HepG2 (cell line): ENCODE results near the gene UBL7. TPM values are rescaled to one million over a fixed set of nuclear protein-coding genes. Genes with fewer than 3 reads are reported as not detected.
A peak's percentile ranks its signal among the peaks of the same experiment; 100 is the strongest.

ENCODE experiments used
- AGO2 ChIP-seq: fragments of 200-400 bp; formaldehyde crosslinking; optimal IDR thresholded peaks from 2 replicates; pipeline ENCODE3; 2017; ENCODE audit warnings: mild to moderate bottlenecking, low read depth, low read length, moderate library complexity
- EED ChIP-seq: sonication (generic); formaldehyde crosslinking; IDR thresholded peaks from 2 replicates; pipeline ENCODE4 v1.5.0; 2020; ENCODE audit warnings: mild to moderate bottlenecking, missing genetic modification reagents
- IRX3 ChIP-seq: sonication (generic); formaldehyde crosslinking; IDR thresholded peaks from 2 replicates; pipeline ENCODE4 v1.8.1; 2023; ENCODE audit warnings: mild to moderate bottlenecking, low read depth, missing genetic modification reagents, borderline replicate concordance
- MTA1 ChIP-seq: sonication (generic); formaldehyde crosslinking; IDR thresholded peaks from 2 replicates; pipeline ENCODE4 v1.4.0; 2020; ENCODE audit warnings: missing genetic modification reagents, mild to moderate bottlenecking, borderline replicate concordance
- RBFOX2 ChIP-seq: fragments of 200-400 bp; formaldehyde crosslinking; IDR thresholded peaks from 2 replicates; pipeline ENCODE4 v1.6.1; 2017; ENCODE audit warnings: low read depth, mild to moderate bottlenecking, low read length
- SP140L ChIP-seq: sonication (generic); formaldehyde crosslinking; IDR thresholded peaks from 2 replicates; pipeline ENCODE4 v1.4.0; 2020; ENCODE audit warnings: missing genetic modification reagents, borderline replicate concordance
- TBX2 ChIP-seq: sonication (generic); formaldehyde crosslinking; IDR thresholded peaks from 2 replicates; pipeline ENCODE4 v1.5.0; 2020; ENCODE audit warnings: missing genetic modification reagents, mild to moderate bottlenecking, borderline replicate concordance
- TEAD3 ChIP-seq: optimal IDR thresholded peaks from 2 replicates; pipeline ENCODE3; 2016; ENCODE audit warnings: borderline replicate concordance
- TERF1 ChIP-seq: sonication (generic); formaldehyde crosslinking; IDR thresholded peaks from 2 replicates; pipeline ENCODE4 v1.8.0; 2022; ENCODE audit warnings: mild to moderate bottlenecking, missing genetic modification reagents, moderate library complexity
- TGIF2 ChIP-seq: IDR thresholded peaks from 2 replicates; pipeline ENCODE4 v1.6.1; 2016; ENCODE audit warnings: control low read depth, missing compliant biosample characterization
- ZBTB40 ChIP-seq, 2 experiments: fragments of 450-650 bp in 1 of 2; sonication (generic) in 1 of 2; formaldehyde crosslinking in 1 of 2; IDR thresholded peaks; 2 replicates each; pipeline versions ENCODE4 v1.6.1 to v1.8.0; 2016 to 2022; ENCODE audit warnings: antibody characterized with exemption in 1 of 2, mild to moderate bottlenecking in 1 of 2, missing genetic modification reagents in 1 of 2
- ZBTB44 ChIP-seq: sonication (generic); formaldehyde crosslinking; IDR thresholded peaks from 2 replicates; pipeline ENCODE4 v1.4.0; 2020; ENCODE audit warnings: missing genetic modification reagents
- ZNF782 ChIP-seq: sonication (generic); formaldehyde crosslinking; IDR thresholded peaks from 2 replicates; pipeline ENCODE4 v1.4.0; 2020; ENCODE audit warnings: missing genetic modification reagents, mild to moderate bottlenecking, borderline replicate concordance
- ZNF850 ChIP-seq: sonication (generic); formaldehyde crosslinking; conservative IDR thresholded peaks from 2 replicates; pipeline ENCODE4 v1.9.0; 2021; ENCODE audit warnings: mild to moderate bottlenecking, missing genetic modification reagents
- ZSCAN30 ChIP-seq: sonication (generic); formaldehyde crosslinking; IDR thresholded peaks from 2 replicates; pipeline ENCODE4 v1.5.0; 2020; ENCODE audit warnings: mild to moderate bottlenecking, missing genetic modification reagents
- polyA plus RNA-seq, 8 experiments: library from polyadenylated mRNA; depleted of rRNA in 3 of 8; stranded (reverse) in 7 of 8; unstranded in 1 of 8; fragments of >200 nt; fragmentation: Illumina TruSeq in 4 of 8; extraction: Trizol in 4 of 8; gene quantifications; 2 replicates each; pipeline versions ENCODE4 v1.2.1 to v1.2.3, GENCODE V29; 2011 to 2016; ENCODE audit warnings: low read depth in 4 of 8, missing spikeins in 1 of 8, mixed read lengths in 1 of 8; ENCODE audit not compliant: insufficient read depth in 1 of 8
- total RNA-seq, 5 experiments: library from RNA; depleted of rRNA; stranded (reverse); fragments of >200 nt; fragmentation: Illumina TruSeq; extraction: Trizol; gene quantifications; 2 replicates each; pipeline ENCODE4 v1.2.3, GENCODE V29; 2016; ENCODE audit warnings: low read depth in 1 of 5

Gene UBL7
- total and polyA plus RNA-seq, 2 of the 13 experiments (the other 11 are each of a cell fraction or from before 2014, with no cell fraction given): 55.0 to 63.5 TPM

- TF ChIP-seq TERF1 (CRISPR knock-in tag) (no peak), AGO2 (no peak), ZBTB44 (CRISPR knock-in tag) (0 out of 2 replicates have a peak, but pooled peaks have one; percentile 24), RBFOX2 (peak; percentile 83), TBX2 (peak; percentile 93), MTA1 (CRISPR knock-in tag) (peak; percentile 45; the same call in 1 of the 2 replicates), EED (CRISPR knock-in tag) (0 out of 2 replicates have a peak, but pooled peaks have one; percentile 32), IRX3 (no peak), TGIF2 (peak; percentile 74; the same call in 1 of the 2 replicates), ZSCAN30 (peak; percentile 80; the same call in 1 of the 2 replicates), TEAD3 (CRISPR knock-in tag) (peak; percentile 91), ZBTB40 (IDR thresholded peaks at IDR 0.05) (peak; percentile 76), ZBTB40 (CRISPR knock-in tag; IDR thresholded peaks at IDR 0.05) (peak; percentile 82; the same call in 1 of the 2 replicates), SP140L (no peak), ZNF850 (no peak), ZNF782 (CRISPR knock-in tag) (peak; percentile 75; the same call in 1 of the 2 replicates)
Measured at GRCh38 chr15:74460871-74461846, at the start of gene UBL7 (continued).
